HepG2 (cell line): ENCODE data around the gene ISCA2. TPM values are rescaled to one million over a fixed set of nuclear protein-coding genes. Genes with fewer than 3 reads are reported as not detected.

Experiments
- ATAC-seq: fragments of 200-7000 bp; cut with Tn5 transposase; 3 replicates; pipeline ENCODE4 v1.9.1; 2020; ENCODE audit warnings: mild to moderate bottlenecking, moderate library complexity
- BruUV-seq: library from RNA; stranded (reverse); fragments of 400-500 nt; replicated peaks from 2 replicates; lab custom pipeline; 2021; lab: Mats Ljungman, UMichigan
- CTCF ChIA-PET: fragments of 300-600 bp; formaldehyde crosslinking; extraction: SDS; loops from one replicate; lab custom pipeline; 2021; ENCODE audit warnings: low total read pairs, inconsistent platforms, low intra/inter-chr PET ratio; lab: Yijun Ruan, JAX
- POLR2A ChIA-PET: fragments of 350-600 bp; sonication (Branson Sonifier 250); formaldehyde crosslinking; loops from one replicate; lab custom pipeline; 2020; ENCODE audit warnings: antibody characterized with exemption, inconsistent platforms; lab: Yijun Ruan, JAX
- DNase-seq: peaks from one replicate; pipeline ENCODE4 v3.0.0-alpha.2; 2015; ENCODE audit warnings: low spot score
- FAIRE-seq: peaks from 3 replicates; lab custom pipeline; 2011; peaks lifted over from hg19 to GRCh38; lab: Jason Lieb, UNC
- H2AFZ ChIP-seq: one replicate; pipeline ENCODE4 v1.6.1; 2011; ENCODE audit warnings: low read length, inconsistent platforms
- H3K27ac ChIP-seq: fragments of 300-600 bp; 3 replicates; pipeline ENCODE4 v1.8.0; 2011; ENCODE audit warnings: mixed run types, mild to moderate bottlenecking, mixed read lengths, low read length, inconsistent platforms; ENCODE audit not compliant: insufficient read depth; ENCODE audit errors: extremely low read length
- H3K27me3 ChIP-seq, 2 experiments: fragments of 200-600 bp in 1 of 2; 2 replicates in 1 of 2; 3 replicates in 1 of 2; pipeline versions ENCODE4 v1.6.0 to v1.8.0; 2011; ENCODE audit warnings: low read length in 2 of 2, mild to moderate bottlenecking in 2 of 2, moderate library complexity in 2 of 2, inconsistent platforms in 1 of 2; ENCODE audit not compliant: insufficient read depth in 2 of 2, control insufficient read depth in 1 of 2
- H3K36me3 ChIP-seq, 2 experiments: fragments of 200-600 bp in 1 of 2; replicated peaks in 1 of 2; 2 replicates in 1 of 2; 3 replicates in 1 of 2; pipeline versions ENCODE4 v1.5.1 to v1.8.0; 2011; ENCODE audit warnings: low read length in 2 of 2, inconsistent platforms in 1 of 2; ENCODE audit not compliant: insufficient read depth in 2 of 2, control insufficient read depth in 1 of 2
- H3K4me1 ChIP-seq: 2 replicates; pipeline ENCODE4 v1.5.1; 2012; ENCODE audit warnings: low read length, inconsistent platforms; ENCODE audit not compliant: insufficient read depth
- H3K4me2 ChIP-seq: 2 replicates; pipeline ENCODE4 v1.6.0; 2011; ENCODE audit warnings: low read depth, low read length, inconsistent platforms
- H3K4me3 ChIP-seq, 3 experiments: fragments of 200-600 bp in 1 of 3; sonication (generic), shearing (Covaris generic) in 1 of 3; replicated peaks in 1 of 3; 2 replicates each; pipeline ENCODE4 v1.5.1; 2011 to 2016; ENCODE audit warnings: low read length in 3 of 3, inconsistent platforms in 2 of 3, low read depth in 2 of 3, mild to moderate bottlenecking in 2 of 3, control low read depth in 1 of 3, mixed read lengths in 1 of 3; ENCODE audit not compliant: insufficient read depth in 1 of 3
- H3K79me2 ChIP-seq: one replicate; pipeline ENCODE4 v1.6.1; 2011; ENCODE audit warnings: low read length, inconsistent platforms; ENCODE audit not compliant: insufficient read depth
- H3K9ac ChIP-seq: 2 replicates; pipeline ENCODE4 v1.6.0; 2011; ENCODE audit warnings: mild to moderate bottlenecking, low read depth, low read length, inconsistent platforms; ENCODE audit not compliant: insufficient read depth
- H3K9me3 ChIP-seq: 2 replicates; pipeline ENCODE4 v1.5.1; 2012; ENCODE audit warnings: mild to moderate bottlenecking, low read length
- H4K20me1 ChIP-seq: 2 replicates; pipeline ENCODE4 v1.6.0; 2011; ENCODE audit warnings: inconsistent platforms, mild to moderate bottlenecking, low read length, moderate library complexity; ENCODE audit not compliant: insufficient read depth
- CEBPG ChIP-seq: IDR thresholded peaks from 2 replicates; pipeline ENCODE4 v1.6.1; 2016
- CHD4 ChIP-seq: fragments of 200-600 bp; sonication (generic); IDR thresholded peaks from 2 replicates; pipeline ENCODE4 v1.7.0; 2017; ENCODE audit warnings: mild to moderate bottlenecking, low read length, borderline replicate concordance
- FLYWCH1 ChIP-seq: sonication (generic); formaldehyde crosslinking; IDR thresholded peaks from 2 replicates; pipeline ENCODE4 v1.8.1; 2023; ENCODE audit warnings: mild to moderate bottlenecking, missing genetic modification reagents
- FOXK1 ChIP-seq: sonication (generic); formaldehyde crosslinking; IDR thresholded peaks from 2 replicates; pipeline ENCODE4 v1.4.0; 2020; ENCODE audit warnings: low read depth, missing genetic modification reagents, borderline replicate concordance
- HOXA3 ChIP-seq: sonication (generic); formaldehyde crosslinking; IDR thresholded peaks from 2 replicates; pipeline ENCODE4 v1.5.0; 2020; ENCODE audit warnings: missing genetic modification reagents
- MAF1 ChIP-seq: sonication (generic); formaldehyde crosslinking; IDR thresholded peaks from 2 replicates; pipeline ENCODE4 v1.5.0; 2020; ENCODE audit warnings: missing genetic modification reagents, borderline replicate concordance
- MEIS2 ChIP-seq: sonication (generic); formaldehyde crosslinking; IDR thresholded peaks from 2 replicates; pipeline ENCODE4 v1.9.0; 2021; ENCODE audit warnings: mild to moderate bottlenecking, missing genetic modification reagents
- NKX3-1 ChIP-seq: sonication (generic); formaldehyde crosslinking; IDR thresholded peaks from 2 replicates; pipeline ENCODE4 v1.5.0; 2020; ENCODE audit warnings: missing genetic modification reagents
- PCBP1 ChIP-seq: fragments of 200-400 bp; formaldehyde crosslinking; IDR thresholded peaks from 2 replicates; pipeline ENCODE4 v1.6.1; 2017; ENCODE audit warnings: mild to moderate bottlenecking, low read depth, low read length, borderline replicate concordance
- RFX5 ChIP-seq: IDR thresholded peaks from 2 replicates; pipeline ENCODE4 v1.6.1; 2011; ENCODE audit warnings: low read depth, low read length, improper control_type of control experiment
- TCF7 ChIP-seq: sonication (generic); IDR thresholded peaks from 2 replicates; pipeline ENCODE4 v1.6.1; 2016; ENCODE audit warnings: antibody characterized with exemption, low read depth
- ZNF24 ChIP-seq: fragments of 450-650 bp; IDR thresholded peaks from 2 replicates; pipeline ENCODE4 v1.6.1; 2017; ENCODE audit warnings: antibody characterized with exemption, mild to moderate bottlenecking
- ZNF484 ChIP-seq: sonication (generic); formaldehyde crosslinking; IDR thresholded peaks from 2 replicates; pipeline ENCODE4 v1.5.1; 2020; ENCODE audit warnings: mild to moderate bottlenecking, low read depth, missing genetic modification reagents, borderline replicate concordance
- ZNF558 ChIP-seq: sonication (generic); formaldehyde crosslinking; IDR thresholded peaks from 2 replicates; pipeline ENCODE4 v1.9.0; 2022; ENCODE audit warnings: mild to moderate bottlenecking, missing genetic modification reagents, borderline replicate concordance
- ZNF703 ChIP-seq: sonication (generic); formaldehyde crosslinking; IDR thresholded peaks from 2 replicates; pipeline ENCODE4 v1.5.1; 2020; ENCODE audit warnings: missing genetic modification reagents, mild to moderate bottlenecking, moderate library complexity, borderline replicate concordance
- ZNF776 ChIP-seq: sonication (generic); formaldehyde crosslinking; IDR thresholded peaks from 2 replicates; pipeline ENCODE4 v1.4.0; 2020; ENCODE audit warnings: mild to moderate bottlenecking, missing genetic modification reagents
- ZNF891 ChIP-seq: sonication (generic); formaldehyde crosslinking; IDR thresholded peaks from 2 replicates; pipeline ENCODE4 v1.5.0; 2020; ENCODE audit warnings: mild to moderate bottlenecking, missing genetic modification reagents
- WGBS: methylation state at CpG from one replicate; pipeline ENCODE4 v1.1.6; 2017; ENCODE audit warnings: low lambda C conversion rate; 5-methylcytosine and 5-hydroxymethylcytosine counted together
- in situ Hi-C: cut with HindIII; loops from 2 replicates; pipeline ENCODE4 v1.10.0; 2017; ENCODE audit warnings: low pct_unique_long_range_greater_than_20kb; ENCODE audit not compliant: extremely low pct_ligation_motif_present
- intact Hi-C: fragments of 100-400 bp; cut with micrococcal nuclease; formaldehyde crosslinking; loops from one replicate; pipeline ENCODE4 v1.10.0; 2022; ENCODE audit not compliant: unreplicated experiment
- polyA plus RNA-seq, 8 experiments: library from polyadenylated mRNA; depleted of rRNA in 3 of 8; stranded (reverse) in 7 of 8; unstranded in 1 of 8; fragments of >200 nt; fragmentation: Illumina TruSeq in 4 of 8; extraction: Trizol in 4 of 8; gene quantifications; 2 replicates each; pipeline versions ENCODE4 v1.2.1 to v1.2.3, GENCODE V29; 2011 to 2016; ENCODE audit warnings: low read depth in 4 of 8, missing spikeins in 1 of 8, mixed read lengths in 1 of 8; ENCODE audit not compliant: insufficient read depth in 1 of 8
- total RNA-seq, 5 experiments: library from RNA; depleted of rRNA; stranded (reverse); fragments of >200 nt; fragmentation: Illumina TruSeq; extraction: Trizol; gene quantifications; 2 replicates each; pipeline ENCODE4 v1.2.3, GENCODE V29; 2016; ENCODE audit warnings: low read depth in 1 of 5
- TF ChIP-seq, protein P1 (sequence below): sonication (generic); formaldehyde crosslinking; conservative IDR thresholded peaks from 2 replicates; pipeline ENCODE4 v1.4.0; 2020; ENCODE audit warnings: mild to moderate bottlenecking, missing genetic modification reagents, moderate library complexity
- TF ChIP-seq, protein P2 (sequence below): sonication (generic); formaldehyde crosslinking; IDR thresholded peaks from 2 replicates; pipeline ENCODE4 v1.4.0; 2020; ENCODE audit warnings: low read depth, mild to moderate bottlenecking, missing genetic modification reagents

Gene ISCA2
- total and polyA plus RNA-seq, 2 of the 13 experiments (the other 11 are each of a cell fraction or from before 2014, with no cell fraction given), result 32.1 to 43.4 TPM

DNA sequence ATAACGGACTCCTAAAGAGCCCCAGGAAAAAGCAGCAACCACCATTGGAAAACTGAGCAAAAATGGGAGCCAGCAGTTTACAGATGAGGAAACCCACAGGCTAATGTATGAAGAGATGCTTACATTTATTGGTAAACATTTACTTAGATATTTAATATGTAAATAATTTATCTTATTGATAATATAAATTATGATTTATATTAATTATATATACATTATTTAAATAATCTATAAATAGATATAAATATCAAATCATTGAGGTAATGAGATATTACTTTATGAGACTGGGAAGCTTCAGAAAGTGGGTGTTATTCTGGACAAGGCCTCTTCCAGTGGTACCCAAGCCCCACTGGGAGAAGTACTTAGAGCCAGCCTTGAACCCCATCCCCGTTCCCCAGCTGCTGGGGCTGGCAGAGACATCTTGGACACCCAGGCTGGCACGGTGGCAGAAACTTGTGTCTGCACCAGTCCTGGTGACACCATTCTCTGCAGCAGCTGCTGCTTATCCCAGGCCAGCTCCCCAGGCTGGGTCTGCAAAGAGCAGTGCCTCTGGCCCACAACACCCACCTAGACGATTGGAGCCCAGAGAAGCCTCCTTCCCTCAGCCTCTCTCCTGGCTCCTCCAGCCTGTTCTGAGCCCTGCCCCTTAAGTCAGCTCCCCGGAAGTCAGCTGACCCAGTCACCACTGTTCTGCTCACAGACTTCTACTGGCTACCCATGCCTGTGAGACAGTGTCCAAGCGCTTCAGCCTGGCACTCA, 25.9 kb downstream of the ISCA2 start:
- POLR2A ChIA-PET, result no interaction called here
- no peaks in the 10 kb centered on the region for H3K36me3 ChIP-seq
- 27% methylated on average over 5 of the region's 6 CpGs for WGBS
- no peak for FAIRE-seq
- no peak for ATAC-seq
- no peak overlapping the region for H3K27ac ChIP-seq
- intact Hi-C loops (no loop called here), in situ Hi-C loops (no loop called here)
- H2AFZ ChIP-seq, result no peak overlapping the region
- peaks cover 0 to 8% of the 10 kb centered on the region in 2 experiments; a peak in 2 of 5 replicates for H3K27me3 ChIP-seq
- peaks cover 20% of the 10 kb centered on the region for H3K4me1 ChIP-seq
- no peak overlapping the region for H3K9ac ChIP-seq
- CTCF ChIA-PET, result no interaction called here
- no peak overlapping the region for H3K4me2 ChIP-seq
- TF ChIP-seq FOXK1 (no peak), ZNF776 (no peak), ZNF891 (CRISPR knock-in tag) (no peak), ZNF24 (no peak), CEBPG (CRISPR knock-in tag) (no peak), MAF1 (CRISPR knock-in tag) (no peak), ZNF558 (CRISPR knock-in tag) (no peak), ZNF703 (CRISPR knock-in tag) (no peak), TCF7 (no peak), MEIS2 (CRISPR knock-in tag) (no peak), CHD4 (no peak), HOXA3 (CRISPR knock-in tag) (no peak), NKX3-1 (CRISPR knock-in tag) (no peak), FLYWCH1 (no peak), ZNF484 (CRISPR knock-in tag) (no peak), PCBP1 (no peak), RFX5 (no peak)
- TF ChIP-seq, protein P1, sequence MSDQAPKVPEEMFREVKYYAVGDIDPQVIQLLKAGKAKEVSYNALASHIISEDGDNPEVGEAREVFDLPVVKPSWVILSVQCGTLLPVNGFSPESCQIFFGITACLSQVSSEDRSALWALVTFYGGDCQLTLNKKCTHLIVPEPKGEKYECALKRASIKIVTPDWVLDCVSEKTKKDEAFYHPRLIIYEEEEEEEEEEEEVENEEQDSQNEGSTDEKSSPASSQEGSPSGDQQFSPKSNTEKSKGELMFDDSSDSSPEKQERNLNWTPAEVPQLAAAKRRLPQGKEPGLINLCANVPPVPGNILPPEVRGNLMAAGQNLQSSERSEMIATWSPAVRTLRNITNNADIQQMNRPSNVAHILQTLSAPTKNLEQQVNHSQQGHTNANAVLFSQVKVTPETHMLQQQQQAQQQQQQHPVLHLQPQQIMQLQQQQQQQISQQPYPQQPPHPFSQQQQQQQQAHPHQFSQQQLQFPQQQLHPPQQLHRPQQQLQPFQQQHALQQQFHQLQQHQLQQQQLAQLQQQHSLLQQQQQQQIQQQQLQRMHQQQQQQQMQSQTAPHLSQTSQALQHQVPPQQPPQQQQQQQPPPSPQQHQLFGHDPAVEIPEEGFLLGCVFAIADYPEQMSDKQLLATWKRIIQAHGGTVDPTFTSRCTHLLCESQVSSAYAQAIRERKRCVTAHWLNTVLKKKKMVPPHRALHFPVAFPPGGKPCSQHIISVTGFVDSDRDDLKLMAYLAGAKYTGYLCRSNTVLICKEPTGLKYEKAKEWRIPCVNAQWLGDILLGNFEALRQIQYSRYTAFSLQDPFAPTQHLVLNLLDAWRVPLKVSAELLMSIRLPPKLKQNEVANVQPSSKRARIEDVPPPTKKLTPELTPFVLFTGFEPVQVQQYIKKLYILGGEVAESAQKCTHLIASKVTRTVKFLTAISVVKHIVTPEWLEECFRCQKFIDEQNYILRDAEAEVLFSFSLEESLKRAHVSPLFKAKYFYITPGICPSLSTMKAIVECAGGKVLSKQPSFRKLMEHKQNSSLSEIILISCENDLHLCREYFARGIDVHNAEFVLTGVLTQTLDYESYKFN, result no peak
- TF ChIP-seq, protein P2, sequence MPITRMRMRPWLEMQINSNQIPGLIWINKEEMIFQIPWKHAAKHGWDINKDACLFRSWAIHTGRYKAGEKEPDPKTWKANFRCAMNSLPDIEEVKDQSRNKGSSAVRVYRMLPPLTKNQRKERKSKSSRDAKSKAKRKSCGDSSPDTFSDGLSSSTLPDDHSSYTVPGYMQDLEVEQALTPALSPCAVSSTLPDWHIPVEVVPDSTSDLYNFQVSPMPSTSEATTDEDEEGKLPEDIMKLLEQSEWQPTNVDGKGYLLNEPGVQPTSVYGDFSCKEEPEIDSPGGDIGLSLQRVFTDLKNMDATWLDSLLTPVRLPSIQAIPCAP (CRISPR knock-in tag), result no peak
- BruUV-seq, result no TSS peak
- DNase-seq, result no peak
- no peaks in the 10 kb centered on the region for H4K20me1 ChIP-seq
- no peaks in the 10 kb centered on the region for H3K9me3 ChIP-seq
- no peaks in the 10 kb centered on the region for H3K79me2 ChIP-seq
- H3K4me3 ChIP-seq, result no peak overlapping the region
